IMR-90 (cell line): ENCODE results near the gene NDUFV3. TPM values are rescaled to one million over a fixed set of nuclear protein-coding genes. Genes with fewer than 3 reads are reported as not detected.

Experiments used
- ATAC-seq: fragments of 200-7000 bp; cut with Tn5 transposase; 2 replicates; pipeline ENCODE4 v1.9.1; 2020; ENCODE audit warnings: low read depth, mild to moderate bottlenecking, moderate library complexity
- BruUV-seq: library from RNA; stranded (reverse); fragments of 400-500 nt; replicated peaks from 2 replicates; lab custom pipeline; 2021; lab: Mats Ljungman, UMichigan
- CTCF ChIA-PET: fragments of 300-600 bp; formaldehyde crosslinking; extraction: SDS; loops from one replicate; lab custom pipeline; 2021; ENCODE audit warnings: antibody characterized with exemption; lab: Yijun Ruan, JAX
- POLR2A ChIA-PET: fragments of 300-600 bp; sonication (Branson Sonifier 250); formaldehyde crosslinking; loops from one replicate; lab custom pipeline; 2022; ENCODE audit warnings: antibody characterized with exemption; ENCODE audit not compliant: unreplicated experiment; lab: Charles Lee
- DNase-seq: peaks from one replicate; pipeline ENCODE4 v3.0.0; 2013
- H2AFZ ChIP-seq: replicated peaks from 2 replicates; pipeline ENCODE3; 2013; ENCODE audit warnings: low read length, mild to moderate bottlenecking; ENCODE audit not compliant: poor library complexity
- H2AK5ac ChIP-seq: 2 replicates; pipeline ENCODE4 v1.6.1; 2013; ENCODE audit warnings: low read depth, low read length, inconsistent platforms
- H2AK9ac ChIP-seq: replicated peaks from 2 replicates; pipeline ENCODE3; 2013; ENCODE audit warnings: mild to moderate bottlenecking, low read depth, low read length, moderate library complexity; ENCODE audit not compliant: poor library complexity
- H2BK120ac ChIP-seq: 2 replicates; pipeline ENCODE4 v1.6.1; 2013; ENCODE audit warnings: low read depth, low read length, inconsistent platforms
- H2BK15ac ChIP-seq: 3 replicates; pipeline ENCODE4 v1.6.1; 2013; ENCODE audit warnings: low read depth, low read length, inconsistent platforms
- H2BK20ac ChIP-seq: 2 replicates; pipeline ENCODE4 v1.6.1; 2013; ENCODE audit warnings: low read depth, mild to moderate bottlenecking, inconsistent platforms, low read length, moderate library complexity
- H2BK5ac ChIP-seq: 2 replicates; pipeline ENCODE4 v1.6.1; 2013; ENCODE audit warnings: mild to moderate bottlenecking, low read depth, low read length, inconsistent platforms; ENCODE audit not compliant: poor library complexity, severe bottlenecking
- H3K14ac ChIP-seq: replicated peaks from 2 replicates; pipeline ENCODE4 v1.6.1; 2013; ENCODE audit warnings: low read depth, low read length, inconsistent platforms
- H3K18ac ChIP-seq: 2 replicates; pipeline ENCODE4 v1.6.1; 2013; ENCODE audit warnings: low read depth, low read length, control low read depth
- H3K23ac ChIP-seq: 2 replicates; pipeline ENCODE4 v1.6.1; 2013; ENCODE audit warnings: low read depth, low read length, inconsistent platforms
- H3K27ac ChIP-seq: 2 replicates; pipeline ENCODE4 v1.5.1; 2013; ENCODE audit warnings: mild to moderate bottlenecking, control low read depth, low read length; ENCODE audit not compliant: insufficient read depth
- H3K27me3 ChIP-seq: 2 replicates; pipeline ENCODE4 v1.6.1; 2013; ENCODE audit warnings: low read length; ENCODE audit not compliant: control insufficient read depth, insufficient read depth
- H3K36me3 ChIP-seq: 2 replicates; pipeline ENCODE4 v1.6.1; 2013; ENCODE audit warnings: low read length, mixed read lengths; ENCODE audit not compliant: control insufficient read depth, insufficient read depth
- H3K4ac ChIP-seq: 2 replicates; pipeline ENCODE4 v1.6.1; 2013; ENCODE audit warnings: low read depth, low read length, inconsistent platforms
- H3K4me1 ChIP-seq: 2 replicates; pipeline ENCODE4 v1.6.1; 2013; ENCODE audit warnings: low read length, mixed read lengths; ENCODE audit not compliant: control insufficient read depth, insufficient read depth
- H3K4me2 ChIP-seq: 2 replicates; pipeline ENCODE4 v1.6.1; 2013; ENCODE audit warnings: low read depth, mild to moderate bottlenecking, control low read depth, low read length, moderate library complexity
- H3K4me3 ChIP-seq: 2 replicates; pipeline ENCODE4 v1.5.1; 2013; ENCODE audit warnings: low read depth, mild to moderate bottlenecking, control low read depth, low read length, moderate library complexity; ENCODE audit not compliant: insufficient read depth
- H3K56ac ChIP-seq: 2 replicates; pipeline ENCODE4 v1.6.1; 2013; ENCODE audit warnings: low read length, inconsistent platforms; ENCODE audit not compliant: insufficient read depth; ENCODE audit errors: extremely low read depth
- H3K79me1 ChIP-seq, 2 experiments: 2 replicates each; pipeline ENCODE4 v1.6.1; 2013; ENCODE audit warnings: low read length in 2 of 2, inconsistent platforms in 1 of 2, low read depth in 1 of 2
- H3K9ac ChIP-seq: 2 replicates; pipeline ENCODE4 v1.6.1; 2013; ENCODE audit warnings: low read depth, low read length, control low read depth
- H3K9me1 ChIP-seq: 2 replicates; pipeline ENCODE4 v1.6.1; 2013; ENCODE audit warnings: low read length, inconsistent platforms; ENCODE audit not compliant: insufficient read depth
- H3K9me3 ChIP-seq: 2 replicates; pipeline ENCODE4 v1.6.1; 2013; ENCODE audit warnings: low read length; ENCODE audit not compliant: control insufficient read depth, insufficient read depth
- H4K20me1 ChIP-seq: 2 replicates; pipeline ENCODE4 v1.6.1; 2013; ENCODE audit warnings: low read length, inconsistent platforms; ENCODE audit not compliant: insufficient read depth
- H4K5ac ChIP-seq: 2 replicates; pipeline ENCODE4 v1.6.1; 2013; ENCODE audit warnings: mild to moderate bottlenecking, low read depth, low read length, control low read depth
- H4K8ac ChIP-seq, 2 experiments: 2 replicates each; pipeline ENCODE4 v1.6.1; 2013; ENCODE audit warnings: low read depth in 2 of 2, low read length in 2 of 2, control low read depth in 1 of 2, inconsistent platforms in 1 of 2
- H4K91ac ChIP-seq: 2 replicates; pipeline ENCODE4 v1.6.1; 2013; ENCODE audit warnings: low read depth, low read length, inconsistent platforms; ENCODE audit not compliant: insufficient read depth
- CEBPB ChIP-seq: IDR thresholded peaks from 2 replicates; pipeline ENCODE4 v1.6.1; 2012; ENCODE audit warnings: low read depth, low read length, improper control_type of control experiment
- CHD1 ChIP-seq: IDR thresholded peaks from 2 replicates; pipeline ENCODE4 v1.6.1; 2012; ENCODE audit warnings: low read depth, low read length, improper control_type of control experiment
- FOS ChIP-seq: fragments of 150-350 bp; IDR thresholded peaks from 2 replicates; pipeline ENCODE4 v1.6.1; 2016; ENCODE audit warnings: low read depth, low read length
- MAFK ChIP-seq: IDR thresholded peaks from 2 replicates; pipeline ENCODE4 v1.6.1; 2012; ENCODE audit warnings: low read depth, low read length, improper control_type of control experiment
- MAZ ChIP-seq: IDR thresholded peaks from 2 replicates; pipeline ENCODE4 v1.6.1; 2012; ENCODE audit warnings: low read depth, mild to moderate bottlenecking, low read length, improper control_type of control experiment, moderate library complexity, borderline replicate concordance
- MXI1 ChIP-seq: IDR thresholded peaks from 2 replicates; pipeline ENCODE4 v1.6.1; 2012; ENCODE audit warnings: low read depth, mild to moderate bottlenecking, low read length, moderate library complexity, borderline replicate concordance
- NFE2L2 ChIP-seq: fragments of 150-350 bp; IDR thresholded peaks from 2 replicates; pipeline ENCODE4 v1.6.1; 2016; ENCODE audit warnings: low read depth, mild to moderate bottlenecking, low read length
- POLR2A ChIP-seq: IDR thresholded peaks from 2 replicates; pipeline ENCODE4 v1.6.1; 2012; ENCODE audit warnings: mild to moderate bottlenecking, low read depth, low read length
- RAD21 ChIP-seq: IDR thresholded peaks from 2 replicates; pipeline ENCODE4 v1.6.1; 2012; ENCODE audit warnings: low read length, improper control_type of control experiment
- RCOR1 ChIP-seq: IDR thresholded peaks from 2 replicates; pipeline ENCODE4 v1.6.1; 2012; ENCODE audit warnings: mild to moderate bottlenecking, low read length, improper control_type of control experiment; ENCODE audit not compliant: insufficient replicate concordance
- RFX5 ChIP-seq: IDR thresholded peaks from 2 replicates; pipeline ENCODE4 v1.8.0; 2012; ENCODE audit warnings: low read depth, mild to moderate bottlenecking, low read length, moderate library complexity
- SMC3 ChIP-seq: fragments of 150-350 bp; IDR thresholded peaks from 2 replicates; pipeline ENCODE4 v1.6.1; 2016; ENCODE audit warnings: low read depth, mild to moderate bottlenecking, antibody characterized with exemption, low read length, moderate library complexity
- USF2 ChIP-seq: fragments of 150-350 bp; IDR thresholded peaks from 2 replicates; pipeline ENCODE4 v1.6.1; 2017; ENCODE audit warnings: mild to moderate bottlenecking, antibody characterized with exemption, low read length, low read depth
- WGBS, 2 experiments: methylation state at CpG; one replicate each; pipeline versions ENCODE4 v1.1.5 to v1.1.7; 2013; ENCODE audit warnings: missing lambda C conversion rate in 2 of 2; ENCODE audit not compliant: insufficient read length in 1 of 2; ENCODE audit errors: extremely low coverage in 2 of 2; 5-methylcytosine and 5-hydroxymethylcytosine counted together
- dilution Hi-C: fragments of 300-500 bp; cut with HindIII; formaldehyde crosslinking; loops from one replicate; pipeline ENCODE4 v1.14.3; 2018; ENCODE audit warnings: low sequenced_read_pairs; ENCODE audit not compliant: unreplicated experiment
- in situ Hi-C: fragments of 300-500 bp; cut with MboI; formaldehyde crosslinking; loops from 3 replicates; pipeline ENCODE4 v1.14.3; 2019; ENCODE audit warnings: low sequenced_read_pairs, inconsistent platforms, mixed read lengths
- intact Hi-C: fragments of 100-400 bp; cut with micrococcal nuclease; formaldehyde crosslinking; loops from 2 replicates; pipeline ENCODE4 v1.10.0; 2022
- polyA plus RNA-seq, 3 experiments: library from polyadenylated mRNA; depleted of rRNA; stranded (reverse); fragments of >200 nt; gene quantifications; 2 replicates each; pipeline ENCODE4 v1.2.3, GENCODE V29; 2012; ENCODE audit warnings: low replicate concordance in 1 of 3
- total RNA-seq: library from RNA; depleted of rRNA; stranded (reverse); fragments of >200 nt; gene quantifications from 2 replicates; pipeline ENCODE4 v1.2.3, GENCODE V29; 2012
- TF ChIP-seq, protein P1 (sequence below): fragments of 150-350 bp; IDR thresholded peaks from 2 replicates; pipeline ENCODE4 v1.6.1; 2016; ENCODE audit warnings: low read depth, mild to moderate bottlenecking, low read length, moderate library complexity, borderline replicate concordance

NDUFV3 gene
- total and polyA plus RNA-seq, 2 of the 4 experiments (the other 2 are of a cell fraction): 38.5 to 55.6 TPM

DNA sequence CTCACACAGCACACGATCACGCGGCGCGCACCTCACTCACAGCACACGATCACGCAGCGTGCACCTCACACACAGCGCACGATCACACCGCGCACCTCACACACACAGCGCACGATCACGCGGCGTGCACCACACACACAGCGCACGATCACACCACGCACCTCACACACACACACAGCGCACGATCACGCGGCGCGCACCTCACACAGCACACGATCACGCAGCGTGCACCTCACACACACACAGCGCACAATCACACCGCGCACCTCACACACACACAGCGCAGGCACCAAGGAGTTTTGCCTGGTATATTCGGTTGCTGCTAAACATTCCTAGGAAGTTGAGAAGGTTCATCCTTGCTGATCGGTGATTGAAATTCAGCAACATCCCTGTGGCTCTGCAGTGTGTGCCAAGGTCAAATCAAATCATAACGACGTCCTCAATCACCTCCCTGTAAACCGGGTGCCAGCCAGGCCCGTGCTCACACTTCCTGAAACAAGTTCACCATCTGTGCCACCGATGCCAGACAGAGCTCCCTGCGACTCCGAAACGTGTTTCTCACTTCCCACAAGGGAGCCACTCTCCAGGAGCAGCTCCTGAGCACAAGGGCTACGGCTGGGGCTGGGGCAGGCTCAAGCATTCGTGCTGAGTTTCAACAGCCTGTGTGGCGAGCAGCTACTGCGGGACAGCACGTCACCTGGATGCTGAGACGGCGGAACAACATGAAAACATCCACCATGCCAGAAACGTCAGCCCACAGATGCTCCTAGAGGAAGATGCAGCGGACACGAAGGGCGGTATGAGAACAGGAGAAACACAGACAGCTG is 44.0 kb upstream of the NDUFV3 start (continued):
- TF ChIP-seq MAFK: no peak

- no peak overlapping the region for H3K4ac ChIP-seq
- H3K18ac ChIP-seq: no peak overlapping the region
- H3K56ac ChIP-seq: no peak overlapping the region
- no peak overlapping the region for H4K5ac ChIP-seq
- no peak for DNase-seq
- no TSS peak for BruUV-seq
- no peak overlapping the region for H2AK9ac ChIP-seq
- no peaks in the 10 kb centered on the region for H3K9me1 ChIP-seq
- no peak overlapping the region for H2AK5ac ChIP-seq
- POLR2A ChIA-PET: no interaction called here
- H3K4me1 ChIP-seq: no peaks in the 10 kb centered on the region
- WGBS, 2 experiments: 94% methylated on average over 10 of the region's 29 CpGs; no CpG with 5 or more reads in 1 of the 2 experiments
- peaks cover 68% of the 10 kb centered on the region for H3K36me3 ChIP-seq
- no peak overlapping the region for H2AFZ ChIP-seq
- intact Hi-C loops (loop anchor here (10.0 kb wide), 1 partner anchor 1375 kb away; no protein-coding TSS in a partner anchor), in situ Hi-C loops (loop anchor here (25.0 kb wide), 2 partner anchors 88 to 688 kb away; no protein-coding TSS in a partner anchor), dilution Hi-C loops (no loop called here)
- H3K27me3 ChIP-seq: no peaks in the 10 kb centered on the region
- H2BK120ac ChIP-seq: no peak overlapping the region
- H3K27ac ChIP-seq: no peak overlapping the region
- H3K4me2 ChIP-seq: no peak overlapping the region
- H2BK15ac ChIP-seq: no peak overlapping the region
- no peak overlapping the region for H3K4me3 ChIP-seq
- H3K23ac ChIP-seq: no peak overlapping the region
- H4K91ac ChIP-seq: no peak overlapping the region
- H3K14ac ChIP-seq: no peak overlapping the region
- CTCF ChIA-PET: no interaction called here
- H2BK5ac ChIP-seq: no peak overlapping the region
- no peak for ATAC-seq
- H2BK20ac ChIP-seq: no peak overlapping the region
- H4K20me1 ChIP-seq: peaks cover 18% of the 10 kb centered on the region
- no peaks in the 10 kb centered on the region for H3K9me3 ChIP-seq
- H4K8ac ChIP-seq: no peak overlapping the region
- H3K79me1 ChIP-seq: peaks cover 4 to 7% of the 10 kb centered on the region in 2 experiments; a peak in 3 of 4 replicates
- no peak overlapping the region for H3K9ac ChIP-seq
- TF ChIP-seq MAZ (no peak), CEBPB (no peak), RFX5 (no peak), MAFK (no peak), SMC3 (no peak), FOS (no peak), POLR2A (no peak), NFE2L2 (no peak), RCOR1 (no peak), CHD1 (no peak), MXI1 (no peak), RAD21 (no peak), USF2 (no peak)
- TF ChIP-seq, protein P1, sequence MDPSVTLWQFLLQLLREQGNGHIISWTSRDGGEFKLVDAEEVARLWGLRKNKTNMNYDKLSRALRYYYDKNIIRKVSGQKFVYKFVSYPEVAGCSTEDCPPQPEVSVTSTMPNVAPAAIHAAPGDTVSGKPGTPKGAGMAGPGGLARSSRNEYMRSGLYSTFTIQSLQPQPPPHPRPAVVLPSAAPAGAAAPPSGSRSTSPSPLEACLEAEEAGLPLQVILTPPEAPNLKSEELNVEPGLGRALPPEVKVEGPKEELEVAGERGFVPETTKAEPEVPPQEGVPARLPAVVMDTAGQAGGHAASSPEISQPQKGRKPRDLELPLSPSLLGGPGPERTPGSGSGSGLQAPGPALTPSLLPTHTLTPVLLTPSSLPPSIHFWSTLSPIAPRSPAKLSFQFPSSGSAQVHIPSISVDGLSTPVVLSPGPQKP: no peak
Observed at GRCh38 chr21:42849759-42850412, 43.2 kb upstream of the NDUFV3 start.
